HS-27A (cell line): ENCODE results near the gene INTS6.
A peak's percentile ranks its signal among the peaks of the same experiment; 100 is the strongest.
"Not testable (repeated sequence)": the region's sequence is repeated elsewhere in the genome, so short reads cannot be mapped to it uniquely, and the experiment has no call there.

Experiments used
- DNase-seq: peaks from one replicate; pipeline ENCODE4 v3.0.0-alpha.2; 2012; ENCODE audit warnings: low read depth, missing footprints

INTS6 gene

DNA sequence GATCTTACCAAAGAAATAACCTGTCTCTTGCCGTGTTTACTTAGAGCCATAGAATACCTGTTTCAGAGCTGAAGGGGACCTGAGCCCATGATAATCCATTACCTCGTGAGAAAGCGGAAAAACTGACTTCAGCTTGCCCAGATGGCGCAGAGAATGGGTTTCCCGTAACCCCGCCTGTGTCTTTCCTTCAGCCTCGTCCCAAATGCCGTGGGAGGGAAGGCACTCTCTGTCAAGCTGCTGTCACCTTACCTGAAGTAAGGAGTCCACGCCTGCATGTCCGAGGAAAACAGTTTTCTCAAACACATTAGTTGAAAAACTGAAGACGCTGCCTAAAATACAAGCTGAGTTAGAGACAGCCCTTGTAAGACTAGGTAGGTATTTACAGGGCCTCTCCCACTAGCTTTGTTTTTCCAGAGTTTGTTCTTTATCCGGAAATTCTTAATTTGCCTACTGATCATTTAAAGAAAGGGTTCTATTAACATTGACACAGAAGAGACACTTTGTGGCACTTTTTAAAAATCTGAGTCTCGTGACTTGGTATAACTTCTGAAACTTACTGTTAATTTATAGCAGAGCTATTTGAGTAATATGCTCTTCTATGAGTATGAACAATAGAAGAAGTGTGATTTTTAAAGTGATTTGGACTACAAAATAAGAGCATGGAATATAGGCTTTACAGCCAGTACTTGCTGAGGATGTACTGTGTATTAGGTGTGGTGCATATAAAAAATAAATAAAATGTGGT lies 1.3 kb upstream of the INTS6 start:
- DNase-seq: no peak

DNA sequence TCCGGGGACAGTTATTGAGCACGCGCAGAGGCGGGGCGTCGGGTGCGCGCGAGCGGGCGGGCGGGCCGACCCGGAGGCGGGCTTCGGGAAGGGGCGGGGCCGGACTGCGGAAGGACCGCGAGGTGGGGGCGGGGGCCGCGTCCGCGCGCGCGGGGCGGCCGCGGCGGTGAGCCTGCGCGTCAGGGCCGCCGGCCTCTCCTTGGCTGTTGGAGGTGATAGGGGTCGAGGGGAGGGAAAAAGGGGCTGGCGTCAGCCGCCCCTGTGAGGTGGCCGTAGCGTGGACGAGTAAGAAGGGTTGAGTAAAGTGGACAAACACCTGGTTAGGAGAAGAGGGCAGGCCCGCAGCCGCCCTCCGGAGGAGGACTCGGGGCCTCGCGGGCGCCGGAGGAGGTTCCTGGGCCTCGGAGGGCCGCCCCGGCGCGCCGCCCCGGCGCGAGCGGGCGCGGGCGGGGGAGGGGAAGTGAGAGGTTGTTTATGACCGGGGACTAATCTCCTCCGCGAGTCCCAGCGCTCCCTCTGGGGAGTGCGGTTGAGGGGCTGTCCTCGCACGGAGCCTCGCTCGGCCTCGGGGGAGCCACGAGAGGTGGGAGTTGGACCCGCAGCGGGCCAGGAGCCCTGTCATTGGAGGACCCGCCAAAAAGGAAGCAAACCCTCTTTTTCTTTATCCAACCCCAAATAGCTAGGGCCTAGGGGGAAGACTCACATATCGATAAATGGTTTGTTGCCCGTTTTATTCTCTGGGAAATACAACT lies 547 bp upstream of the INTS6 start:
- peak; percentile 43 for DNase-seq

DNA sequence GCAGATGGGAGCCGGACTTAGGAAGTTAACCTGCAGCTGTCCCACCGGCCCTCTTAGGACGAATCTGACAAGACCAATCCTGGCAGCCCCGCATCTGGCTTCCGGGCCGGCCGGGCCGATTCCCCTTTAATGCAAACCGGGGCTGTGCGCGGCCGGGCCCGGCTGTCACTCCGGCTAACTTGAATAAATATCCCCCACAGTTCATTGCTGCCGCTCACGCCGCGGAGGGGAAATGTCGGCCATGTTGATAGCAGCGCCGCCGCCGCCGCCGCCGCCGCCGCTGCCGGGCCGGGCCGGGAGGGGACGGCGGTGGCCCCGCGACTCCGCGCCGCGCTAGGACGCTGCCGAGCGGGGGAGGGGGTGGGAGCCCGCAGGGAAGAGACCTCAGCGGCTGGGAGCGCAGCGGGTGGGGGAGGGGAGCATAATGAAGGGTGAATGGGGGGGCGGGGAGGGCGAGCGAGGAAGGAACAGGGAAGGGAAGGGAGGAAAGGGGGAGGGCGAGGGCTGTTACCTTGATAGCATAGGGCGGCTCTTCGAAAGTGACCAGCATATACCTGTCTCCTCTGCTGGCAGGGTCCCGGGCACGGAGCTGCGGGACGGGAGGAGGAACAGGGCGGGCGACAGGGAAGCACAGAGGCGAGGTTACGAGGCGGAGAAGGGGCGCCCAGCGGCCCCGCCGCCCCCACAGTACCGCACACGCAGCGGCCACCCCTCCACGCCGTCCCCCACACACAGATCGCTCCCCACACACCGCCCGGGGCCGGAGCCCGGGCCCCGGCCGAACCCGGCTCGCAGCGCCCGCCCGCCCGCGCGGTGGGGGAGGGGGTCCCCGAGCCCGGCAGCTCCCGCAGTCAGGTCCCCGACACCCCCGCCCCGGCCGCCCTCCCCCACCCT lies 1.1 kb downstream of the INTS6 start:
- DNase-seq: no peak

DNA sequence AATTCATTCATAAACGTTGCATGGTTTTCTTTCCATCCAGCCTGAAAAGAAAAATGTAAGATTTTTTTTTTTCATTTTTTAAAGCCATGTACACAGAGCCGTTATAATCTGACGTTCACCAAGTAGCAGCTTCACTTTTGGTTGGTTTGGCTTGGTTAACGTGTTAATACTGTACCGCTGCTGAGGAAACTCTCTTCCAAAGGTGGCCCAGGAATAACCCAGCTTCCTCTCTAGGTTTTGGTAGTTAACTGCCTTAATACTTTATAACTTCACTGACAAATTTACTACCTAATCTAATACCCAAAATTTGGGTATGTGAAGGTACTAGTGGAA lies 1.7 kb downstream of the INTS6 start:
- no peak for DNase-seq

DNA sequence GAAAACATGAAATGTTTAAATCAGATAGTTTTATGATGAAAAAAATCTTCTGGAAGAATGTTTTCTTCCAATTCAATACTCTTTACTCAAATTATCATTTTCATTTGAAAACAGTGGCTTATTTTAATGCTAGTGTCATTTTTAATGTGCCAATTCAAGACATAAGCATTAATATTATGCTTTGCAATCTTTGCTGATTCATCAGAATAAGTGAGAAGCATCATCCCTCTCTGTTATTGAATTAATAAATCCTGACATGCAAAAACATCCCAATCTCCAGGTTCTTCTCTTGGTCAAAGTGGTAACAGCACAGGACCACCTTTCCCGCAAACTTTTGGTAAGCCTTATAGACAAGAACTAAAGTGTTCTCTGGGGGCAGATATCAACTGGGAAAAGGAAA lies 3.8 kb downstream of the INTS6 start:
- DNase-seq: no peak

DNA sequence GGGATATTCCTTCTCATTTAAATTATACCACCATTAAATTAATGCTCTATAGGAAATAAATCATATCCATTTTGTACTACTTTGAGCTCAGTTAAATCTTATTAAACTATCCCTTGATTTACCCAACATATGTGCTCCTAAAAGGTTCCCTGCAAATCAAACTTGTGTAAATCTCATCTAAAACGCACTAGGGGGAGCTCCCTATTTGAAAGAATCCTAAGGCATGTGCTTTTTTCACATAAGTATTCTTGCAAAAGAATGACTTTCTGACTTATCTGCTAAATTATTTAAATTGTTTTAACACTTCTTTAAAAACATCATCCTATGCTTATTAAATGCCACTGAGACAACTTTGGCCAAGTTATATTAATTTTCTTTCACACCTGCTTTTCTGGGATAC lies 7.9 kb downstream of the INTS6 start:
- DNase-seq: no peak

- no peak for DNase-seq
These were observed 12.5 kb downstream of the INTS6 start for GRCh38 chr13:51440381-51440780.

GRCh38 chr13:51437550-51438127 lies 15.2 kb downstream of the INTS6 start:
- no peak for DNase-seq

GRCh38 chr13:51435002-51435578 lies 17.7 kb downstream of the INTS6 start:
- no peak for DNase-seq

GRCh38 chr13:51432576-51432975 lies 20.3 kb downstream of the INTS6 start:
- DNase-seq: no peak

DNA sequence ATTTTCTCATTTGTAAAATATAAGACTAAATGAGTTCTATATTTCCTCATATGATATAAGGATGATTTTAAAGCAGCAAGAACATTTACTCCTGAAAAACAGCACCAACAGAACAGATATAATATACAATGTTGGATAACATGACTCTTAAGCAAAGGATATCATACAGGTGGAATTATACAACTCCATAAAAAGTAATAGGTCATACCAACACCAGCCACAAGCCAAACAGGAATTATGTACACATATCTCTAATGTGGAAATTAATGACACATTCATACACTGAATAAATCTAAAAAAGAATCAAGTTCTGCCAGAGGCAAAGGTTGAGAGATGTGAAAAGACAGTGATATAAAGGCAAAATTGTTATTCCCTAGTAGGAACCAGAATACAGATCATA lies 25.9 kb downstream of the INTS6 start:
- DNase-seq: no peak

- no peak for DNase-seq
These were observed 27.3 kb downstream of the INTS6 start for GRCh38 chr13:51425410-51426042.

- DNase-seq: no peak
These were observed 29.1 kb downstream of the INTS6 start for GRCh38 chr13:51423766-51424165.

DNA sequence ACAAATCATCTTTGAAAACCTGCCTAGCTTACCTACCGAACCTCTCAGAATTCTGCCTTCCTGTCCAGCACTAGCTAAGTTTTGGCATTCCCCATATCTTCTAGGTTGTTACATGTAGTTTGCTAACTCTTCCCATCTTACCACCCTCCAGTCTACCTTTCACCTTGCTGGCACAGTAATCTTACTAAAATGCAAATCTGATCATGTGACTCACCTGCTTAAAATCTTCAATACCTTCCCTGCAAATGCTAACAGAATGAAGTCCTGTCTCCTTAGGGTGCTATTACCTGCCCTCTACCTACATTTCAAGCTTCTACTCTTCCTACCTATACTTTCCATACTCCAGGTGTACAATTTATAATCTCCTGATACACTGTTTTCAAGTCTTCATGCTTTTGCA lies 30.4 kb downstream of the INTS6 start:
- no peak for DNase-seq

GRCh38 chr13:51420681-51421490 lies 31.9 kb downstream of the INTS6 start:
- DNase-seq: no peak

DNA sequence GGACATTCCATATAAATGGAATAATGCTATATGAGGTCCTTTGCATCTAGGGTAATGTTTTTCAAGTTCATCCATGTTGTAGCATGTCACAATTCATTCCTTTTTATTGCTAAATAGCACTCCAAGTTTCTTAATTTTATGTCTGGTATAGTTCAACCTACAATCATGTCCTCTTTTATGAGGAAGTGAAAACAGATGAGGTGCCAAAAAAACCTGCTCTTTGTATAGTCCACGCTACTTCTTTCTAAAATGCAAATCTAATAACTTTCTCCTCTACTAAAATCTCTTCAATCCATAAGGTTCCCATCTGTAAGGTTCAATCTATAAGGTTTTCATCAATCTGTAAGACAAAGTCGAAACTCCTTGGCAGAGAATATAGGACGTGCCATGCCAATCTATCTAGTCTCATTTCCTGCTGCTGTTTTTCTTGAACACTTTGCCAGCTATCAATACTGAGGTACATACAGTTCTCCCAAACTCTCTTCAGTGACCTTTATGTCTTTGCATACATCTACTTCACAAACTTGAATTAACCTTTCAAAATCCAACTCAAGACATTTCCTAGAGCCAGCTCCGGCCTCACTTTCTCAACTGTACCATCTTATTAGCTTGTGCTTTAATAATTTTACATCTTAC lies 33.7 kb downstream of the INTS6 start:
- no peak for DNase-seq

- DNase-seq: no peak
These were observed 35.1 kb downstream of the INTS6 start for GRCh38 chr13:51417716-51418115.

DNA sequence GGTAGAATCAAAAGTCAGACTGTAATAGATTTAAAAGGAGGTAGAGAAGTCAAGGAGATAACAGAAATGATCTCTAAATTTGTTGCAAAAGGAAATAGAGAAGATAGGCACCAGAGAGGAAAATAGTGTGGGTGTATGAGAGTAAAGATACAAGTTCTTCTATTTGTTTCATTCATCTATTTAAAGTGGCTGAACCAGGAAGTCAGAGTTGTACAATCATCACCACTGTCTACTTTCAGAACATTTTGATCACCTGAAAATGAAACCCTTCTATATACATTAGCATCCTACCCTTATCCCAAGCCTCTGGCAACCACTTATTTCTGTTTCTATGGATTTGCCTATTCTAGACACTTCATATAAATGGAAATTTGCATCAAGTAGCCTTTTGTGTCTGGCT lies 36.7 kb downstream of the INTS6 start:
- DNase-seq: no peak

- not testable (repeated sequence) for DNase-seq
These were observed 37.5 kb downstream of the INTS6 start for GRCh38 chr13:51415339-51415738.

DNA sequence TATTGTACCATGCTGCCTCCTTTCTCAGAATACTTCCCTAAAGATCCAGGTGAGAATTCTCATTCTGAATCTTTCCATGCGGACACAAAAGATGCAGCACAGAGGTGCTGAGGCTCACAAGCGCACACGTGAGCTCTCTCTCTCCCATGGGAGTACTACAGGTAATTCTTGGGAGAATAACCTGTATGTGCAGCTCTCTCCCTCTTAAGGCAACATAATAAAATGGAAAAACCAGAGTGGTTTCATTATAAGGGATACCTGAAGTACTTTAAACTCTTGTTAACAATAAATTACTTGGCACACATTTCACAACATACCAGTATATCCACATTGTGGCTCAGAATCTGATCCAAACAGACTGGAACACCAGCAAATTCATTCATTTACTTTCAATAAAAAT lies 40.4 kb downstream of the INTS6 start:
- no peak for DNase-seq
